Neural progenitor cell (in vitro differentiated cells): ENCODE measurements around the gene C15orf62.

Experiments used
- CTCF ChIP-seq: fragments of 200-600 bp; sonication (generic); IDR thresholded peaks from 2 replicates; pipeline ENCODE4 v1.5.1; 2017; ENCODE audit warnings: antibody characterized with exemption, mild to moderate bottlenecking
- EZH2phosphoT487 ChIP-seq: fragments of 200-600 bp; sonication (generic); IDR thresholded peaks from 2 replicates; pipeline ENCODE4 v1.6.1; 2017; ENCODE audit warnings: antibody characterized with exemption

GRCh38 chr15:40754883-40755811 is 14.6 kb upstream of the C15orf62 start, which contains the start of gene RMDN3:
- TF ChIP-seq CTCF: no peak
- no peak for TF ChIP-seq EZH2phosphoT487
